H1 (cell line): ENCODE measurements around the gene KRT17. TPM values are rescaled to one million over a fixed set of nuclear protein-coding genes. Genes with fewer than 3 reads are reported as not detected.

Experiments
- CTBP2 ChIP-seq: IDR thresholded peaks from 2 replicates; pipeline ENCODE4 v1.7.0; 2011; ENCODE audit warnings: borderline replicate concordance, mild to moderate bottlenecking, moderate library complexity, mixed read lengths, low read length; ENCODE audit not compliant: insufficient read depth, insufficient read length
- polyA plus RNA-seq, 7 experiments: library from polyadenylated mRNA; depleted of rRNA in 3 of 7; stranded (reverse) in 5 of 7; unstranded in 2 of 7; fragments of >200 nt in 5 of 7; fragments of 200-250 nt in 2 of 7; gene quantifications; 1 replicate in 5 of 7; 2 replicates in 1 of 7; 4 replicates in 1 of 7; pipeline versions ENCODE4 v1.2.1 to v1.2.3, GENCODE V29; 2011 to 2013; ENCODE audit warnings: missing spikeins in 2 of 7, mixed read lengths in 2 of 7
- total RNA-seq: library from RNA; stranded (reverse); fragmentation: NEBNext Ultra II Directional; extraction: Animal tissue kit (Norgen Biotek cat#: 25700); gene quantifications from 2 replicates; pipeline ENCODE4 v1.2.1, GENCODE V29; 2021
- TF ChIP-seq, protein P1 (sequence below): fragments of 300-600 bp; sonication (generic); IDR thresholded peaks from 2 replicates; pipeline ENCODE4 v1.7.1; 2012; ENCODE audit warnings: low read length, moderate library complexity, mild to moderate bottlenecking, inconsistent platforms; ENCODE audit not compliant: insufficient replicate concordance

The KRT17 gene
- total and polyA plus RNA-seq, 2 of the 8 experiments (the other 6 are each of a cell fraction or from before 2014, with no cell fraction given): 0.50 to 0.95 TPM

DNA sequence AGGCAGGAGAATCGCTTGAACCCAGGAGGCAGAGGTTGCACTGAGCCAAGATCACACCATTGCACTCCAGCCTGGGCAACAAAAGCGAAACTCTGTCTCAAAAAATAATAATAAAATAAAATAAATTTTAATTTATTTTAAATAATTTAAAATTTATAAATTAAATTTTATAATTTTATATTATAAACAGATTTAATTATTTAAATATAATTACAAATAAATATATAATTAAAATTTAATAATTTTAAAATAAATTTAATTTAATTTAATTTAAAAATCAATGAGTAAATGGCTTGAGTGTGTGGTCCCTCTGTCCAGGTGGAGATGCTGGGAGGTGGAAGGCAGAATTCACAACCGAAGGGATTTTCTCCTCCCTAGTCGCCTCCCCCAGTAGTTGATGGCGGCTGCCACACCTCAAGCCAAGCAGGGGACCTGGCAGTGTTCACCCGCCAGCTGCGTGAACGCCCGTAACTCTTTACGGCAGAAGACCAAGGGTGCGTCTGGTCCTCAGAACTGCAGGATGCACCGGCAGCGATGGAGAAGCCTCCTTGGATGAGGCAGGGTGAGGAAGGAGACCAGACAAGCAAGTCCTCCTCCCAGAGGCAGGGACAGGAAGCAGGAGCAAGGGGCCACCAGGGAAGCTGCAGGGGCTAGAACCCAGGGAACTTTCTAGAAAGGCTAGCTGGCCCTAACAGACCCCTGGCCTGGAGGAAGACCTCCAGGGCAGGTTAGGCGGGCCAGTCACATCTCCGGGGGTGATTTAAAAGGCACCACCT lies 22.9 kb upstream of the KRT17 start (continued):
- TF ChIP-seq, protein P1, sequence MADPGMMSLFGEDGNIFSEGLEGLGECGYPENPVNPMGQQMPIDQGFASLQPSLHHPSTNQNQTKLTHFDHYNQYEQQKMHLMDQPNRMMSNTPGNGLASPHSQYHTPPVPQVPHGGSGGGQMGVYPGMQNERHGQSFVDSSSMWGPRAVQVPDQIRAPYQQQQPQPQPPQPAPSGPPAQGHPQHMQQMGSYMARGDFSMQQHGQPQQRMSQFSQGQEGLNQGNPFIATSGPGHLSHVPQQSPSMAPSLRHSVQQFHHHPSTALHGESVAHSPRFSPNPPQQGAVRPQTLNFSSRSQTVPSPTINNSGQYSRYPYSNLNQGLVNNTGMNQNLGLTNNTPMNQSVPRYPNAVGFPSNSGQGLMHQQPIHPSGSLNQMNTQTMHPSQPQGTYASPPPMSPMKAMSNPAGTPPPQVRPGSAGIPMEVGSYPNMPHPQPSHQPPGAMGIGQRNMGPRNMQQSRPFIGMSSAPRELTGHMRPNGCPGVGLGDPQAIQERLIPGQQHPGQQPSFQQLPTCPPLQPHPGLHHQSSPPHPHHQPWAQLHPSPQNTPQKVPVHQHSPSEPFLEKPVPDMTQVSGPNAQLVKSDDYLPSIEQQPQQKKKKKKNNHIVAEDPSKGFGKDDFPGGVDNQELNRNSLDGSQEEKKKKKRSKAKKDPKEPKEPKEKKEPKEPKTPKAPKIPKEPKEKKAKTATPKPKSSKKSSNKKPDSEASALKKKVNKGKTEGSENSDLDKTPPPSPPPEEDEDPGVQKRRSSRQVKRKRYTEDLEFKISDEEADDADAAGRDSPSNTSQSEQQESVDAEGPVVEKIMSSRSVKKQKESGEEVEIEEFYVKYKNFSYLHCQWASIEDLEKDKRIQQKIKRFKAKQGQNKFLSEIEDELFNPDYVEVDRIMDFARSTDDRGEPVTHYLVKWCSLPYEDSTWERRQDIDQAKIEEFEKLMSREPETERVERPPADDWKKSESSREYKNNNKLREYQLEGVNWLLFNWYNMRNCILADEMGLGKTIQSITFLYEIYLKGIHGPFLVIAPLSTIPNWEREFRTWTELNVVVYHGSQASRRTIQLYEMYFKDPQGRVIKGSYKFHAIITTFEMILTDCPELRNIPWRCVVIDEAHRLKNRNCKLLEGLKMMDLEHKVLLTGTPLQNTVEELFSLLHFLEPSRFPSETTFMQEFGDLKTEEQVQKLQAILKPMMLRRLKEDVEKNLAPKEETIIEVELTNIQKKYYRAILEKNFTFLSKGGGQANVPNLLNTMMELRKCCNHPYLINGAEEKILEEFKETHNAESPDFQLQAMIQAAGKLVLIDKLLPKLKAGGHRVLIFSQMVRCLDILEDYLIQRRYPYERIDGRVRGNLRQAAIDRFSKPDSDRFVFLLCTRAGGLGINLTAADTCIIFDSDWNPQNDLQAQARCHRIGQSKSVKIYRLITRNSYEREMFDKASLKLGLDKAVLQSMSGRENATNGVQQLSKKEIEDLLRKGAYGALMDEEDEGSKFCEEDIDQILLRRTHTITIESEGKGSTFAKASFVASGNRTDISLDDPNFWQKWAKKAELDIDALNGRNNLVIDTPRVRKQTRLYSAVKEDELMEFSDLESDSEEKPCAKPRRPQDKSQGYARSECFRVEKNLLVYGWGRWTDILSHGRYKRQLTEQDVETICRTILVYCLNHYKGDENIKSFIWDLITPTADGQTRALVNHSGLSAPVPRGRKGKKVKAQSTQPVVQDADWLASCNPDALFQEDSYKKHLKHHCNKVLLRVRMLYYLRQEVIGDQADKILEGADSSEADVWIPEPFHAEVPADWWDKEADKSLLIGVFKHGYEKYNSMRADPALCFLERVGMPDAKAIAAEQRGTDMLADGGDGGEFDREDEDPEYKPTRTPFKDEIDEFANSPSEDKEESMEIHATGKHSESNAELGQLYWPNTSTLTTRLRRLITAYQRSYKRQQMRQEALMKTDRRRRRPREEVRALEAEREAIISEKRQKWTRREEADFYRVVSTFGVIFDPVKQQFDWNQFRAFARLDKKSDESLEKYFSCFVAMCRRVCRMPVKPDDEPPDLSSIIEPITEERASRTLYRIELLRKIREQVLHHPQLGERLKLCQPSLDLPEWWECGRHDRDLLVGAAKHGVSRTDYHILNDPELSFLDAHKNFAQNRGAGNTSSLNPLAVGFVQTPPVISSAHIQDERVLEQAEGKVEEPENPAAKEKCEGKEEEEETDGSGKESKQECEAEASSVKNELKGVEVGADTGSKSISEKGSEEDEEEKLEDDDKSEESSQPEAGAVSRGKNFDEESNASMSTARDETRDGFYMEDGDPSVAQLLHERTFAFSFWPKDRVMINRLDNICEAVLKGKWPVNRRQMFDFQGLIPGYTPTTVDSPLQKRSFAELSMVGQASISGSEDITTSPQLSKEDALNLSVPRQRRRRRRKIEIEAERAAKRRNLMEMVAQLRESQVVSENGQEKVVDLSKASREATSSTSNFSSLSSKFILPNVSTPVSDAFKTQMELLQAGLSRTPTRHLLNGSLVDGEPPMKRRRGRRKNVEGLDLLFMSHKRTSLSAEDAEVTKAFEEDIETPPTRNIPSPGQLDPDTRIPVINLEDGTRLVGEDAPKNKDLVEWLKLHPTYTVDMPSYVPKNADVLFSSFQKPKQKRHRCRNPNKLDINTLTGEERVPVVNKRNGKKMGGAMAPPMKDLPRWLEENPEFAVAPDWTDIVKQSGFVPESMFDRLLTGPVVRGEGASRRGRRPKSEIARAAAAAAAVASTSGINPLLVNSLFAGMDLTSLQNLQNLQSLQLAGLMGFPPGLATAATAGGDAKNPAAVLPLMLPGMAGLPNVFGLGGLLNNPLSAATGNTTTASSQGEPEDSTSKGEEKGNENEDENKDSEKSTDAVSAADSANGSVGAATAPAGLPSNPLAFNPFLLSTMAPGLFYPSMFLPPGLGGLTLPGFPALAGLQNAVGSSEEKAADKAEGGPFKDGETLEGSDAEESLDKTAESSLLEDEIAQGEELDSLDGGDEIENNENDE: no peak
- TF ChIP-seq CTBP2: no peak
